RWPE2 (cell line): ENCODE results near the gene UBE2R2.
"Not testable (repeated sequence)": the region's sequence is repeated elsewhere in the genome, so short reads cannot be mapped to it uniquely, and the experiment has no call there.

Source experiments
- ATAC-seq: fragments of 200-7000 bp; cut with Tn5 transposase; 3 replicates; pipeline ENCODE4 v1.9.1; 2021; ENCODE audit warnings: low read depth
- DNase-seq: peaks from one replicate; pipeline ENCODE4 v3.0.0-alpha.2; 2020; ENCODE audit warnings: low spot score
- H3K27ac ChIP-seq: fragments of 450-650 bp; 2 replicates; pipeline ENCODE4 v1.5.1; 2017; ENCODE audit warnings: mild to moderate bottlenecking; ENCODE audit not compliant: poor library complexity, severe bottlenecking
- H3K27me3 ChIP-seq: fragments of 250-450 bp; sonication (Bioruptor Pico); 2 replicates; pipeline ENCODE4 v1.5.1; 2021; ENCODE audit warnings: mild to moderate bottlenecking, moderate library complexity; ENCODE audit not compliant: insufficient read depth, poor library complexity, severe bottlenecking
- H3K36me3 ChIP-seq: fragments of 250-450 bp; sonication (Bioruptor Pico); 2 replicates; pipeline ENCODE4 v1.5.1; 2020; ENCODE audit warnings: low read depth, mild to moderate bottlenecking, moderate library complexity
- H3K4me1 ChIP-seq: fragments of 250-450 bp; sonication (Bioruptor Pico); 2 replicates; pipeline ENCODE4 v1.5.1; 2021; ENCODE audit warnings: mild to moderate bottlenecking, moderate library complexity; ENCODE audit not compliant: insufficient read depth, poor library complexity, severe bottlenecking
- H3K4me3 ChIP-seq: fragments of 250-450 bp; sonication (Bioruptor Pico); 2 replicates; pipeline ENCODE4 v1.5.1; 2021; ENCODE audit warnings: mild to moderate bottlenecking, moderate library complexity; ENCODE audit not compliant: severe bottlenecking
- H3K9me3 ChIP-seq: fragments of 250-450 bp; sonication (Bioruptor Pico); 2 replicates; pipeline ENCODE4 v1.5.1; 2021; ENCODE audit warnings: mild to moderate bottlenecking, moderate library complexity; ENCODE audit not compliant: severe bottlenecking
- TF ChIP-seq, protein P1 (sequence below): fragments of 450-650 bp; IDR thresholded peaks from one replicate; pipeline ENCODE4 v1.5.1; 2017; ENCODE audit warnings: mild to moderate bottlenecking, moderate library complexity; ENCODE audit not compliant: poor library complexity, severe bottlenecking

The UBE2R2 gene

DNA sequence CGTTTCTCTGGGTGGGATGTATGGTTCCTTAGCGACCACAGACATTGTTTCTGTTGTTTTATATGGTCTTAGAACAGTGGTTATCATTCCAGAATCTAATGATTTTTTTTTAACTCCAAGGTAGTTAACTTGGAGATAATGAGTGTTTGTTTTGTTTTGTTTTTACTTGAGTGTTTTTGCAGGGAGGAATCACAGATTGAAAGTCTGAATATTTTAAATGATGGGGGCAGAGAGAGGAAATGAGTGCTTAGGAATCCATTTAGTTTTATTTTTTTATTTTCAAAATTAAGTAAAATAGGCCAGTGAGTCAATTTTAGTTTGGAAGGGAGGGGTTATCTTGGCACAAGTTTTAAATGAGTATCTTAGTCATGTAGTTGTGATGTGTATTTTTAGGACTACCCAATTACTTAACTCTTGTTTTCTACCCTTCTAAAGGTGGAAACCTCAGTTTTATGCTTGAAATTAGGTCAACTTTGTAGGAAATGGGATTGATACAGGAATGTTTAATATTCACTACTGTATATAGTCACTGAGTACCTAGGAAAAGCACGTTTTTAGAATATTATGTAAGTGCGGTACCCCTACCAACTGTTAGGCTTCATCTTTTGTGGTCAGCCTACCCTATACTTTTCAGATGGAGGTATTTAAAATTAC is 2.0 kb downstream of the UBE2R2 start:
- DNase-seq (no peak), ATAC-seq (no peak)
- Histone ChIP-seq H3K4me3 (peak overlapping the region; percentile 83), H3K36me3 (peaks cover 7% of the 10 kb centered on the region), H3K27ac (peak overlapping the region; percentile 89), H3K4me1 (peaks cover 29% of the 10 kb centered on the region), H3K9me3 (no peaks in the 10 kb centered on the region), H3K27me3 (no peaks in the 10 kb centered on the region)
- TF ChIP-seq, protein P1, sequence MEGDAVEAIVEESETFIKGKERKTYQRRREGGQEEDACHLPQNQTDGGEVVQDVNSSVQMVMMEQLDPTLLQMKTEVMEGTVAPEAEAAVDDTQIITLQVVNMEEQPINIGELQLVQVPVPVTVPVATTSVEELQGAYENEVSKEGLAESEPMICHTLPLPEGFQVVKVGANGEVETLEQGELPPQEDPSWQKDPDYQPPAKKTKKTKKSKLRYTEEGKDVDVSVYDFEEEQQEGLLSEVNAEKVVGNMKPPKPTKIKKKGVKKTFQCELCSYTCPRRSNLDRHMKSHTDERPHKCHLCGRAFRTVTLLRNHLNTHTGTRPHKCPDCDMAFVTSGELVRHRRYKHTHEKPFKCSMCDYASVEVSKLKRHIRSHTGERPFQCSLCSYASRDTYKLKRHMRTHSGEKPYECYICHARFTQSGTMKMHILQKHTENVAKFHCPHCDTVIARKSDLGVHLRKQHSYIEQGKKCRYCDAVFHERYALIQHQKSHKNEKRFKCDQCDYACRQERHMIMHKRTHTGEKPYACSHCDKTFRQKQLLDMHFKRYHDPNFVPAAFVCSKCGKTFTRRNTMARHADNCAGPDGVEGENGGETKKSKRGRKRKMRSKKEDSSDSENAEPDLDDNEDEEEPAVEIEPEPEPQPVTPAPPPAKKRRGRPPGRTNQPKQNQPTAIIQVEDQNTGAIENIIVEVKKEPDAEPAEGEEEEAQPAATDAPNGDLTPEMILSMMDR, result no peak

DNA sequence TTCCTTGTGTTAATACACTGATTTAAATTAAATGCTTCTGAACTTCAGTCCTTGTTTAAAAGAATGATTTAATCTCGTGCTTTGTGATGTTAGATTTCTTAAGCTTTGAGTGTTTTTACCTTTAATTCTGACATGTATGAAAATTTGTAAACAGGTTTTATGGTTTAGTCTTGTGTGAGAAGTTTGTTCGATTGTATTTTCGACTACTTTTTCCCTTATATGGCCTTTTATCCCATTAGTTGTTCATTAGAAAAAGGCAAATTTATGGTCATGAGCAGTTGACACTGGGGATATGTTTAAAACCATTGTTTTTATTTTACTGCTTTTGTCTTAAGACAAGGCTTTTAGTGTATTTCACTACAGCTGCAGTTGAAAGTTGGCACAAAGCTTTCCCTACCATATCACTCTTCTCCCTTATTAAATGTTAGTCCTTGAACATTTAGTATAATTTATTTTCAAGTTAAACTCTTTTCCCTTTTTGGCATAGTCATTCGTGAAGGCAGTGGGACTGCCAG is 3.3 kb downstream of the UBE2R2 start:
- Histone ChIP-seq H3K4me1 (peaks cover 22% of the 10 kb centered on the region), H3K36me3 (peaks cover 12% of the 10 kb centered on the region), H3K27ac (no peak overlapping the region), H3K4me3 (no peak overlapping the region), H3K27me3 (no peaks in the 10 kb centered on the region), H3K9me3 (no peaks in the 10 kb centered on the region)
- TF ChIP-seq, protein P1, result no peak
- DNase-seq (no peak), ATAC-seq (no peak)

DNA sequence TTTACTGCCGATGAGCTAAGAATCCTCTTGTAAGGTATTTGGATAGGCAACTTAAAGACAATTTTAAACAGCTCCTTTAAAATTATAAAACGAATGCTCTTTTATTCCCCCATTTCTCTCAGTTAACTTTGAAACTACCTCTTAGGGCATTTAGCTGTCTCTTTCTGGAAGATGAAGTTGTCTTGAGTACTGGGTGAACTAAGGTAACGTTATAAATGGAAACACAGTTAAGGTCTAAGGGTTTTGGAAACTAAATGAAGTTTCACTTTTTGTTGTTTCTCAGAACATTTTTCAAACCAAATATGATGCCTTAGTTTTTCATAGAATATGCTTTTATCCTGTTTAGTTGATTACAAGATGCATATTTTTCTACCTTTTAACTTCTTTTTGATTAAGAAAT is 6.8 kb downstream of the UBE2R2 start:
- ATAC-seq, result no peak

DNA sequence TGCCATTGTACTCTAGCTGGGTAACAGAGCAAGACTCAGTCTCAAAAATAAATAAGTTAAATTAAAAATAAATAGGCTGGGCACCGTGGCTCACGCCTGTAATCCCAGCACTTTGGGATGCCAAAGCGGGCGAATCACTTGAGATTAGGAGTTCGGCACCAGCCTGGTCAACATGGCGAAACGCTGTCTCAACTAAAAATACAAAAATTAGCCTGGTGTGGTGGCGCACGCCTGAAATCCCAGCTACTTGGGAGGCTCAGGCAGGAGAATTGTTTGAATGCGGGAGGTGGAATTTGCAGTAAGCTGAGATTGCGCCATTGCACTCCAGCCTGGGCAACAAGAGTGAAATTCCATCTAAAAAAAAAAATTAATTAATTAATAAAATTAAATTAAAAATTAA is 10.3 kb downstream of the UBE2R2 start:
- H3K27ac ChIP-seq, H3K4me1 ChIP-seq, ATAC-seq, H3K4me3 ChIP-seq, DNase-seq, H3K9me3 ChIP-seq, H3K27me3 ChIP-seq: not testable (repeated sequence)
- peaks cover 31% of the 10 kb centered on the region for H3K36me3 ChIP-seq

More for the DNA sequence above, 6.8 kb downstream of the UBE2R2 start:
- no peaks in the 10 kb centered on the region for H3K27me3 ChIP-seq
- DNase-seq, result no peak
- no peak overlapping the region for H3K4me3 ChIP-seq
- H3K9me3 ChIP-seq, result peaks cover 3% of the 10 kb centered on the region
- no peak overlapping the region for H3K27ac ChIP-seq
- H3K36me3 ChIP-seq, result peaks cover 26% of the 10 kb centered on the region
- peaks cover 16% of the 10 kb centered on the region for H3K4me1 ChIP-seq
- TF ChIP-seq, protein P1, result no peak

DNA sequence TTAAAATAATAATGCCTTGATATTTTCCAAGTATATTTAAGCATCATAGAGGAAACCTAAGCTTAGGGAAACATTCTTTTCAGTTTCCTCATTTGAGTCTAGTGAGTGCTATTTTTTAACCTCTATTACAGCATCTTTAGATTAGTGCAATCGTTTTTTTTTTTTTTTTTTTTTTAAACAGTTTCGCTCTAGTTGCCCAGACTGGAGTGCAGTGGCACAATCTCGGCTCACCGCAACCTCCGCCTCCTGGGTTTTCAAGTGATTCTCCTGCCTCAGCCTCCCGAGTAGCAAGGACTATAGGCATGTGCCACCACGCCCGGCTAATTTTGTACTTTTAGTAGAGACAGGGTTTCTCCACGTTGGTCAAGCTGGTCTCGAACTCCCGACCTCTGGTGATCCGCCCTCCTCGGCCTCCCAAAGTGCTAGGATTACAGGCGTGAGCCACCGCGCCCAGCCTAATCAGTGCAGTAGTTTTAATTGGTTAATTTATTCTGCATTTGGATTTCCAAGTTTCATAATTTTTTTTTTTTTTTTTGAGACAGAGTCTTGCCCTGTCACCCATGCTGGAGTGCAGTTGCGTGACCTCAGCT is 12.8 kb downstream of the UBE2R2 start:
- not testable (repeated sequence) for H3K4me3 ChIP-seq, ATAC-seq, DNase-seq, H3K27ac ChIP-seq, H3K4me1 ChIP-seq, H3K9me3 ChIP-seq, H3K27me3 ChIP-seq
- H3K36me3 ChIP-seq, result peaks cover 22% of the 10 kb centered on the region; the same call in 1 of the 2 replicates
